NCI-H2081 treated with DMSO at 0.1 percent for 48 hours (cell line): ENCODE measurements around the gene URM1.
A peak's percentile ranks its signal among the peaks of the same experiment; 100 is the strongest.
"Not testable (repeated sequence)": the region's sequence is repeated elsewhere in the genome, so short reads cannot be mapped to it uniquely, and the experiment has no call there.

Experiments used
- DNase-seq: peaks from one replicate; lab custom pipeline; 2025; lab: John Stamatoyannopoulos, UW

The URM1 gene

DNA sequence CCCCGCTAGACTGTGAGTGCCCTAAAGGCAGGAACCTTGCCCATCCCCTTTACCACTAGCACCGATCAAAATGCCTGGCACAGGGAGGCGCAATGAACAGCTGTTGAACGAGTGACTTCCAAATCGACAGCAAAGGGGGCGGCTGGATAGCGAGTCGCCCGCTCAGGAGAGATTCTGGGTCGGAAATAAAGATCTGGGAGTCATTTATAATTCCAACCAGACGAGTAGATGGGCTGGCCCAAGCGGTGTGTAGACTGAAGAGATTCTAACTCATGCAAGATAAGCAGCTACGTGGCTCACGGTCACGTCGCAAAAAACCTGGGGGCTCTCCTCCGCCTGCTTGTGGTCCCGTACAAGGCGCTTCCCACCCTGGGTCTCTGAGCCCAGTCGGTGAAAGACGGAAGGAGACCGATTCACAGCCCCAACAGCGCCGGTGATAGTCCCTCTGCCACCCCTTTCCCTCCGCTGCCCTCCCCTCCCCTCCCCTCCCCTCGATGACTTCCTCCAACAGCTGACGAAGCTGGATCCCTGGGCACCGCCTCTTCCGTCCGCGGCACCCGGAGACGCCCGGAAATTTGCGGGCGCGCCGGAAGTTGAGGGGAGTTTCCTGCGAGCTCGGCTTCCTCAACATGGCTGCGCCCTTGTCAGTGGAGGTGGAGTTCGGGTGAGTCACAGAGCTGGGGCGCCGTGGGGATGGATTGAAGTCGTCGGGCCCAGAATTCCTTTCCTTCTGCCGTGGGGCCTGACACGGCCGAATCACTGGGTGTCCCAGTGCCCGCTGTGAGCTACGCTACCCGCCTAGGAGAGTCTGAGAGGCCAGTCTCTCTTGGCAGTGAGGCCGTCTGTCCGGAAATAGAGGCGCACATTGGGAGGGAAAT, at the start of gene URM1:
TSS of gene URM1 (plus strand) at position 623 of the 878 bp plus-strand sequence. CDS start at position 630, 7 bp downstream.
- peak; percentile 65 for DNase-seq

GRCh38 chr9:128321879-128322403, 49.2 kb upstream of the URM1 start:
- peak; percentile 51 for DNase-seq

GRCh38 chr9:128322404-128323211, 48.6 kb upstream of the URM1 start, which contains the start of the genes COQ4 and TRUB2:
TSS of gene COQ4 (plus strand) at chr9:128322839. CDS start at chr9:128322859, 20 bp downstream.
TSS of gene TRUB2 (minus strand) at chr9:128322447. CDS start at chr9:128322408, 39 bp downstream.
- peak; percentile 69 for DNase-seq

DNA sequence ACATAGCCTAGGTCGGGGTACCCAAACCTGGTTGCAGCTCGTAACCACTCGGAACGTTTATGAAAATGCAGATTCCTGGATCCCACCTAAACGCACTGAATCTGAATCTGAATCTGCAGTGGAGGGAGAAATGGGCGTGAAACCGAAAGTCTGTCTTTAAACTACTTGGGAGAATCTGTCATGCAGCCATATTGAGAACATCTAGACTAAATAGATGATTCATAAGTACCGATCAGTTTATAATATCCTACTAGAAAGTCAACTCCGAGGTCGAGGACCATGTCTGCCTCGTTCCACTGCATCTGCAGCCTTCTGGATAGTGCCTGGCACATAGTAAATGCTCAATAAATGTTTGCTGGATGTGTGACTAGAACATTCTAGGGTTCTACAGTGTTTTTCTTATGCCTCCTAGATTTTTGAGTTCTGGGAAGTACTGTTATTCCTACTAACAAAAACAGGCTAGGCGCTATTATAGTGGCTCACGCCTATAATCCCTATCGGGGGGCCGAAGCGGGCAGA, 47.9 kb upstream of the URM1 start:
- no peak for DNase-seq

GRCh38 chr9:128323791-128324190, 47.4 kb upstream of the URM1 start:
- no peak for DNase-seq

DNA sequence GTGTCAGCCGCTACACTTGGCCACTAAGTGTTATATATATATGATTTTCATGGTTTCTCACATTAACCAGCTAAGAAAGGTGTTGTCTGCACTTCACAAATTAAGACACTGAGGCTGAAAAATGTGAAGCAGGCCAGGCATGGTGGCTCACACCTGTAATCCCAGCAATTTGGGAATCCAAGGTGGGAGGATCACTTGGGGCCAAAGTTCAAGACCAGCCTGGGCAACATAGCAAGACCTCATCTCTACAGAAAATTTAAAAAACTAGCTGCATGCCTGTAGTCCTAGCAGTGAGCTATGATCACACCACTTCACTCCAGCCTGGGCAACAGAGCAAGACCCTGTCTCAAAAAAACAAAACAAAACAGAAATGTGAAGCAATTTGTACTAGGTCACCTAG, 46.8 kb upstream of the URM1 start:
- DNase-seq: no peak

- DNase-seq: no peak
Measured at GRCh38 chr9:128325629-128326028, 45.5 kb upstream of the URM1 start.

- no peak for DNase-seq
Measured at GRCh38 chr9:128333451-128333869, 37.7 kb upstream of the URM1 start.

DNA sequence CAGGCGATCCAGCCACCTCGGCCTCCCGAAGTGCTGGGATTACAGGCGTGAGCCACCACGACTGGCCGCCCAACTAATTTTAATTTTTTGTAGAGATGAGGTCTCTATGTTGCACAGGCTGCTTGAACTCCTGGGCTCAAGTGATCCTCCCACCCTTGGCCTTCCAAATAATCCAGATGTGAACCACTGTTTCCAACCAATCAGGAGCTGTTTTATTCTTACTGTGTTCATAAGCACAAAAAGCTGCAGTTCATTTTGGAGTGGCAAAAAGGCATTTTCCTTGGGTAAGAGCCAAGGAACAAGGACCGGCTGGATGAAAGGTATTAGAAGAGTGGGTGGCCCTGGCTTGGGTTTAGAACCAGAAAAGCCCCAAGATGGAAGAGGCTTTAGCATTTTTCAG, 36.0 kb upstream of the URM1 start:
- DNase-seq: no peak

DNA sequence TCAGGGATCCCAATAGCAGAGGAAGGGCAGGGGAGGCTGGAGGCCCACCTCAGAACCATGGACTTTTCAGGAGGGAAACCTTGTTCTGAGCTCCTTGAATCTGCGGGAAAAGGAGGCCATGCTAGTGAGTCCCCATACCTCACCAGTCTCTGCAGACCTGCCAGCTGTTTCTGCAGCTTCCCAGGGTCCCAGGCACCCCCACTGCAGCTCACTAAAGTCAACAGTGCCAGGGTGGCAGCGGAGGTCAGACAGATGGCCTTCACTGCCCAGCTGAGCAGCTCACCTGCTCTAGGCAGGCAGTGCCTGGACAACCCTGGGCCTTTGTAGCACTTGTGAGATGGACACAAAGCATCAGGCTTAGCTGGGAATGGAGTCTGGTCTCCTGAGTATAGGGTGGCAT, 35.3 kb upstream of the URM1 start:
- no peak for DNase-seq

DNA sequence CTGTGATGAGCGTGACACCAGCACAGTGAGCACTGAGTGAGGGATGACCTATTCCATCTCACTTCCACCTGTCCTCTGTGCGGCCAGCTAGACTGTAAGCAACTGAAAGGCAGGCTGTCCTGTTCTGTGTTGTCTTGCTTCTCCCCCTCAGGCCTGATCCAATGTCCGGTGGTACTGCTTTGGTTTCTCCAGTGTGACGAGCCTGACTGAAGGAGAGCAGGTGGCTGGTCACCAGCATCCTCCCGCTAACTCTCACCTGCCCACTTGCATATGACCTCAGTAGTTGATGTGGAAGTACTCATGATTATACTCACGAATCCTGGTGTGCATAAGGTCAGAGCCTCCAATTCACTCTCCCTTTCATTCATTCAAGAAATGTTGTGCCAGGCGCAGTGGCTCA, 33.2 kb upstream of the URM1 start:
- DNase-seq: no peak

DNA sequence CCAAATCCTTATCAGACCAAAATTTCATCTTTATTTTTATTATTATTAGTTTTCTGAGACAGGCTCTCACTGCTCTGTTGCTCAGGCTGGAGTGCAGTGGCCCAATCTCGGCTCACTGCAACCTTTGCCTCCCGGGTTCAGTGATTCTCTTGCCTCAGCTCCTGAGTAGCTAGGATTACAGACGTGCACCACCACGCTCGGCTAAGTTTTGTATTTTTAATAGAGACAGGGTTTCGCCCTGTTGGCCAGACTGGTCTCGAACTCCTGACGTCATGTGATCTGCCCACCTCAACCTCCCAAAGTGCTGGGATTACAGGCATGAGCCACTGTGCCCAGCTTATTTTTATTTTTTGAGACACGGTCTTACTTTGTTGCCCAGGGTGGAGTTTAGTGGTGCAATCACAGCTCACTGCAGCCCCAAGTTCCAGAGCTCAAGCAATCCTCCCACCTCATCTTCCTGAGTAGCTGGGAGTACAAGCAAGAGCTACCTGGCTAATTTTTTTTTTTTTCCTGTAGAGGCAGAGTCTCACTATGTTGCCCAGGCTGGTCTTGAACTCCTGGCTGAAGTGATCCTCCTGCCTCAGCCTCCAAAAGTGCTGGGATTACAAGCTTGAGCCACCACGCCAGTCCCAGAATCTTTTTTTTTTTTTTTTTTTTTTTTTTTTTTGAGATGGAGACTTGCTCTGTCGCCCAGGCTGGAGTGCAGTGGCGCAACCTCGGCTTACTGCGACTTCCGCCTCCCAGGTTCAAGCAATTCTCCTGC, 32.1 kb upstream of the URM1 start:
- DNase-seq: not testable (repeated sequence)

GRCh38 chr9:128339761-128340690, 31.1 kb upstream of the URM1 start, which contains the start of gene SLC27A4:
TSS of gene SLC27A4 (plus strand) at chr9:128340527. CDS start at chr9:128343133, 2,606 bp downstream.
- DNase-seq: peak; percentile 31

GRCh38 chr9:128340691-128341434, 30.3 kb upstream of the URM1 start:
- DNase-seq: no peak

- DNase-seq: no peak
Measured at GRCh38 chr9:128341435-128341849, 29.7 kb upstream of the URM1 start.

GRCh38 chr9:128342971-128343680, 28.0 kb upstream of the URM1 start:
- DNase-seq: no peak

DNA sequence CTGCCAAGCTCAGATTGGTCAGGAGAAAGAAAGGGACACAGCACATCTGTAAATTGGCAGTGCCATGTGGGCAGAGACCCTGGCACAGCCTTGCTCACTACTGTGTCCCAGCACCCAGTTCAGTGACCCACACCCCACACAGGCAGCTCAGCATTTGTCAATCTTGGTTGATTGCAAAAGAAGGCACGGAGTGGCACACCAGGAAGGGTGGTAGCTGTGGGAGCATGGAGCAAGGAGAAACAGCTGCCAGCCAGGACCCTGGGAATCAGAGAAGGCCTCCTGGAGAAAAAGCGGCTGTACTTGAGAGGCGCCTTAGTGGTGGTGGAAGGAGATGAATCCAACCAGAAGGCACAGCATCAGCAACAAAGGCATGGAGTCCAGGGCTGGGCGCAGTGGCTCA, 27.3 kb upstream of the URM1 start:
- DNase-seq: no peak

DNA sequence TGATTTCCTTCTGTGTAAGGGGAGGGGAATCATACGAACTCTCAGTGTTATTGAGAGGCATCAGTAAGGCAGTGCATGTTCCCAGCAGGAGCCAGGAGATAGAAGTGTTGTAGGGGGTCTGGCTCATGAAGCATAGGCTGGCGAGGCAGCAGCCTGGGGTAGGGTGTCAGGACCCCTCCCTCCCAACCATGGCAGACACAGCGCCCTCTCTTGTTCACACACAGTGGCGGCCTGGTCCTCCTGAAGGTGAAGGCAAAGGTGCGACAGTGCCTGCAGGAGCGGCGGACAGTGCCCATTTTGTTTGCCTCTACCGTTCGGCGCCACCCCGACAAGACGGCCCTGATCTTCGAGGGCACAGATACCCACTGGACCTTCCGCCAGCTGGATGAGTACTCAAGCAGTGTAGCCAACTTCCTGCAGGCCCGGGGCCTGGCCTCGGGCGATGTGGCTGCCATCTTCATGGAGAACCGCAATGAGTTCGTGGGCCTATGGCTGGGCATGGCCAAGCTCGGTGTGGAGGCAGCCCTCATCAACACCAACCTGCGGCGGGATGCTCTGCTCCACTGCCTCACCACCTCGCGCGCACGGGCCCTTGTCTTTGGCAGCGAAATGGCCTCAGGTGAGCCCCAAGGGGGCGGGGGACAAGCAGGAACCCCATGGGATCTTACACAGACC, 26.1 kb upstream of the URM1 start:
- DNase-seq: no peak
